HEK293T (cell line): Measurements from ENCODE around the gene WDR46.

ENCODE experiments used
- CTCF ChIA-PET: fragments of 350-600 bp; formaldehyde crosslinking; extraction: SDS; loops from one replicate; lab custom pipeline; 2021; ENCODE audit warnings: antibody characterized with exemption, inconsistent platforms; lab: Yijun Ruan, JAX
- POLR2A ChIA-PET: fragments of 350-600 bp; formaldehyde crosslinking; extraction: SDS; loops from one replicate; lab custom pipeline; 2020; ENCODE audit warnings: antibody characterized with exemption, inconsistent platforms; lab: Yijun Ruan, JAX
- DNase-seq: peaks from one replicate; pipeline ENCODE4 v3.0.0; 2012; ENCODE audit warnings: mixed read lengths; ENCODE audit errors: extremely low spot score
- ARNT ChIP-seq: fragments of 450-650 bp; IDR thresholded peaks from 2 replicates; pipeline ENCODE4 v1.6.1; 2017; ENCODE audit warnings: mild to moderate bottlenecking
- CTBP1 ChIP-seq: fragments of 450-650 bp; IDR thresholded peaks from 2 replicates; pipeline ENCODE4 v1.6.1; 2016; ENCODE audit warnings: borderline replicate concordance
- ELF4 ChIP-seq: fragments of 450-650 bp; IDR thresholded peaks from 2 replicates; pipeline ENCODE4 v1.6.1; 2017; ENCODE audit warnings: antibody characterized with exemption
- FOXA1 ChIP-seq: fragments of 450-650 bp; IDR thresholded peaks from 2 replicates; pipeline ENCODE4 v1.6.1; 2016; ENCODE audit warnings: mild to moderate bottlenecking
- FOXK2 ChIP-seq: fragments of 450-650 bp; IDR thresholded peaks from 2 replicates; pipeline ENCODE4 v1.6.1; 2016; ENCODE audit warnings: mild to moderate bottlenecking
- HDGF ChIP-seq: fragments of 450-650 bp; IDR thresholded peaks from 2 replicates; pipeline ENCODE4 v1.6.1; 2017; ENCODE audit warnings: antibody characterized with exemption, borderline replicate concordance
- L3MBTL2 ChIP-seq: fragments of 450-650 bp; conservative IDR thresholded peaks from 2 replicates; pipeline ENCODE4 v1.6.1; 2016; ENCODE audit warnings: mild to moderate bottlenecking
- LEF1 ChIP-seq: fragments of 450-650 bp; IDR thresholded peaks from 2 replicates; pipeline ENCODE4 v1.6.1; 2017; ENCODE audit warnings: mild to moderate bottlenecking, borderline replicate concordance
- NFRKB ChIP-seq: fragments of 450-650 bp; IDR thresholded peaks from 2 replicates; pipeline ENCODE4 v1.6.1; 2016; ENCODE audit warnings: mild to moderate bottlenecking, moderate library complexity
- PKNOX1 ChIP-seq: fragments of 450-650 bp; IDR thresholded peaks from 2 replicates; pipeline ENCODE4 v1.6.1; 2016
- SP1 ChIP-seq: fragments of 450-650 bp; IDR thresholded peaks from 2 replicates; pipeline ENCODE4 v1.6.1; 2017
- SUZ12 ChIP-seq: fragments of 450-650 bp; IDR thresholded peaks from 2 replicates; pipeline ENCODE4 v1.6.1; 2016; ENCODE audit warnings: mild to moderate bottlenecking
- TARDBP ChIP-seq: fragments of 450-650 bp; IDR thresholded peaks from 2 replicates; pipeline ENCODE4 v1.6.1; 2016

WDR46 gene

GRCh38 chr6:33236328-33236727 lies 52.7 kb downstream of the WDR46 start:
- POLR2A ChIA-PET, result interaction anchor here (0.9 to 1.8 kb wide), 4 partner anchors 11 to 35 kb away, joined by 3 to 7 read pairs (median 5); partner anchors contain the start of genes RPS18 and VPS52
- DNase-seq, result no peak
- TF ChIP-seq NFRKB (no peak), LEF1 (no peak), ARNT (no peak), TARDBP (no peak), HDGF (no peak), ELF4 (no peak), SUZ12 (no peak), FOXK2 (no peak), SP1 (no peak)
- CTCF ChIA-PET, result interaction anchor here (0.9 to 1.7 kb wide), 2 partner anchors 12 to 39 kb away, joined by 3 to 7 read pairs; no protein-coding TSS in a partner anchor

- no peak for TF ChIP-seq SP1
- no peak for TF ChIP-seq FOXA1
- no peak for TF ChIP-seq TARDBP
- no peak for TF ChIP-seq L3MBTL2
- TF ChIP-seq ELF4, result no peak
- no peak for TF ChIP-seq FOXK2
- no peak for TF ChIP-seq HDGF
- no peak for TF ChIP-seq CTBP1
- no peak for TF ChIP-seq SUZ12
- no peak for TF ChIP-seq ARNT
- TF ChIP-seq NFRKB, result no peak
- no peak for TF ChIP-seq LEF1
- no peak for TF ChIP-seq PKNOX1
- CTCF ChIA-PET, result interaction anchor here (0.8 to 1.7 kb wide), 2 partner anchors 11 to 13 kb away, joined by 3 to 7 read pairs; no protein-coding TSS in a partner anchor
- POLR2A ChIA-PET, result interaction anchor here (0.8 to 1.8 kb wide), 6 partner anchors 11 to 36 kb away, joined by 3 to 7 read pairs (median 6); partner anchors contain the start of gene RING1
- DNase-seq, result no peak
Observed at GRCh38 chr6:33235221-33235634, 53.8 kb downstream of the WDR46 start.
